ENCODE measurements around the gene TMEM208.
A peak's percentile ranks its signal among the peaks of the same experiment; 100 is the strongest.

The TMEM208 gene

DNA sequence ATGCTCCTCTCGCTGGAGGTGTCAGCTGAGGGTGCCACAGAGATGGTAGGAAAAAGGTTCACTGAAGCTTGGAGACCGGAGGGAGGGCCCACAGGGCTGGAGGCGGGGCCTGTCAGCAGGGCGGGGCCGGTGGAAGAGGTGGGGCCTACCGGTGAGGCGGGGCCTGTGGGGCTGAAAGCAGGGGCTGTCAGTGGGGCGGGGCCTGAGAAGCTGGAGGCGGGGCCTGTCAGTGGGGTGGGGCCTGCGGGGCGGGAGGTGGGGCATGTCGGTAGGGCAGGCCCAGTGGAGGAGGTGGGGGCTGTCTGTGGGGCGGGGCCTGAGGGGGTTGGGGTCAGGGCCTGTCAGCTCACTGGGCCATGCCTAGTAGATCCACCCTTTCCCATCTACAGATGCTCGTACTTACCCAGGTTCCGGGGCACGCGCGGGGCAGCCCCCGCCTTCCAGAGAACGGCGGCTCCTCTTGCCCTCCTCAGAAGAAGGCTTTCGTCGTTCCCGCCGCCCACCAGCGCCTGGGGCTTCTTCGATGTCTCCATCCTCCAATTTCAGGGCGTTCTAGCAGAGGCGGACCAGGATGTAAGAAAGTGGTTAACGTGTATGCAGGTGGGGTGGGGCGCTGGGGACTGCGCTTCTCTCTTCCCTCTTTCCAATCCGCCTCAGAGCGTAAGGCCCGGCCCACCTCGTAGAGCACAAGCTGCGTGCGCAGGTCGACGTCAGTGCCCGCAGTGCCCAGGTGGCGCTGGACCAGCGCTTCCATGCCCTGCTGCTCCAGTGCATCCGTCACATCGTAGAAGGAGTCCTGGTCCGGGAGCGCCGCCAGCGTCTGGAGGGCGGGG lies 9.8 kb downstream of the TMEM208 start:
- DNase-seq (ENCODE audit: low read depth in 2 of 2), result peak in 1 of 2 donors; percentile 34

DNA sequence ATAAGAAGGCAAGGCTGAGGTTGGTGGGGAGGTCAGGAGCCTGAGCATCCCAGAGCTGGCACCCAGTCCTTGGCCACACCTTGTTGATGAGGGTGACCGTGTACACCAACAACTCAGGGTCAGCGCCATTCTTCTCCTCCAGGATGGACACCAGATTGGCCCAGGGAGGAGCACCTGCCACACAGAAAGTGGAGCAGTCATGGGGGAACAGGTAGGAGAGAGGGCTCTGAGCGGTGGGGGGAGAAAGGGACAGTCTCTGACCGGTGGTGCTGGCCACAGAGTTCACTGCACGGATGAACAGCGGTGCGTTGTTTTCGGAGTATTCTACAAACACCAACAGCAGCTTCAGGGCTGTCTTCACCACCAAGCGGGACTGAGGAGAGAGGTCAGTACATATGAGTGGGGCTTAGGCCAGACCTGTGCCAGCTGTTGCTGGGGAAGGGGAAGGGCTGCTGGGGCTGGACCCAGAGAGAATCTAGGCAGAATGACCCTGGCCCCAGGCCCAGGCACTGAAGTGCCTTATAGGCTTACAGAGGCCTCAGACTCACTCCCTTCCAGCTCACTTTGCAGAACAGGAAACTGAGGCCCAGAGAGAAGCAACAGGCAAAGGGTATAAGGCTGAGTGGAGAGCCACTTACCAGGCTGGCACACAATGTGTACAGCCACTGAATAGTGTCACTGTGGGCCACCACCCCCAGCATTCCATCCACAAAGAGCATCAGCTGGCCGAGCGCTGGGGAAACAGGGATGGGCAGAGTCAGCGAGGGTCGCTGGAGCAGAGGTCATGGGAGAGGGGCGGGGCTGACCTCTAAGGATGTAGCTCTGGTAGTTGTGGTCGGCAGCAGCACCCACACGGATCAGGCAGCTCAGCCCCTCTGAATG lies 10.7 kb downstream of the TMEM208 start:
- no peak for DNase-seq (ENCODE audit: low read depth in 2 of 2)

DNA sequence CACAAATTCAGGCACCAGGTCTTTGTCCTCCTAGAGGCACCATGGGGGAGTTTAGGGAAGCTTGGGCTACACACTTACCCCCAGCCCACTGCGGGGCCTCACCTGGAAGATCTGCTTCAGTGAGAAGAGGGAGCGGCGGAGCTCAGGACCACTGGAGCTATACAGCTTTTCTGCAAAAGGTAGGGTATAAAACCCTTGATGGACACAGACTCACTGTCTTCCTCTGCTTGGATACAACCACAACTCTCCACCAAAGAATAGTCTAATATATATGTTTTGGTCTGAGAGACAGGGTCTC lies 11.3 kb downstream of the TMEM208 start:
- no peak for DNase-seq (ENCODE audit: low read depth in 2 of 2)

DNA sequence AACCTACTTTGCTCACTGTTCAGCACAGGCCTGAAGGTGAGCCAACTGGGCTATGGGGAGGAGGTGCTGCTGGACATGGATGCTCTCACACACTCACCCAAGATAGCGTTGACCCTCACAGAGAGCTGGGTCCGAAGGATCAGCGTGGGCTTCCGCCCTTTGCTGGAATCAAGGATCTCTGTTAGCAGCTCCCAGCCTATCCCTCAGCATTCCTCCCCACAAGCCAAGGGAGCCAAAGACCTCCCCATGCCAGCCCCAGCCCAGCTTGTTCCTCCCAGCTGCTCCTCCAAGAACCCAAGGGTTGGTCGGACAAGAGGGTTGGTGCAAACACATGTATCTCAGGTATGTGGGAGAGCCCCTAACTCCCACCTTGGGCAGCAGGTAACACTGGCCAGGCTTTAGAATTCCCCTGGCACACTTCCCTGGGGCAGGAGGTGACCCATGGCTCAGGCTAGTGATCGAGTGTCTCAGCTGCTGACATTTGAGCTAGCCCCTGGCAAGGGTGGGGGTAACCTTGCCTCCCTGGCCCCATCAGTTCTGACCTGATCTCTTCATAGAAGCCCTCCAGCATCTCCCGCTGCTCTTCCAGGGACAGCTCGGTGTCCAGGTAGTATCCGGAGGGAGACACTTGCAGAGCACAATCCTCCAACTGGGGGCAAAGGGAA lies 12.0 kb downstream of the TMEM208 start:
- DNase-seq (ENCODE audit: low read depth in 2 of 2), result no peak

DNA sequence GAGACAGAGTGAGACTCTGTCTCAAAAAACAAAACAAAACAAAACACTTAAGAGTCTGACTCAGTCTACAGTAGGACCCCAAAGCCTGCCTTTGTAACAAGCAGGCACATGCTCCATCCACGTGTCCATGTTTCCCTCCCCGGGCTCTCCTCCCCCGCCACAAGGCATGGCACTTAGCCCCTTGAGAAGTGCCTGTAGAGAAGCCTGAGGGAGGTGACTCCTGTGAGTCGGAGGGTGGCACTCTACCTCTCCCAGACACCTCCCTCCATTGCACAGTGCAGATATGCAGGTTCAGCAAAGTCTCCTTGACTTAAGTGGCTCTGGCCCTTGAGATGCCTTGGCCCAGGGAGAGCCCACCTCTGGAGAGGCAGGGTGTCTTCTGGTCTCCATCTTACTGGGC lies 13.6 kb downstream of the TMEM208 start:
- no peak for DNase-seq (ENCODE audit: low read depth in 2 of 2)

DNA sequence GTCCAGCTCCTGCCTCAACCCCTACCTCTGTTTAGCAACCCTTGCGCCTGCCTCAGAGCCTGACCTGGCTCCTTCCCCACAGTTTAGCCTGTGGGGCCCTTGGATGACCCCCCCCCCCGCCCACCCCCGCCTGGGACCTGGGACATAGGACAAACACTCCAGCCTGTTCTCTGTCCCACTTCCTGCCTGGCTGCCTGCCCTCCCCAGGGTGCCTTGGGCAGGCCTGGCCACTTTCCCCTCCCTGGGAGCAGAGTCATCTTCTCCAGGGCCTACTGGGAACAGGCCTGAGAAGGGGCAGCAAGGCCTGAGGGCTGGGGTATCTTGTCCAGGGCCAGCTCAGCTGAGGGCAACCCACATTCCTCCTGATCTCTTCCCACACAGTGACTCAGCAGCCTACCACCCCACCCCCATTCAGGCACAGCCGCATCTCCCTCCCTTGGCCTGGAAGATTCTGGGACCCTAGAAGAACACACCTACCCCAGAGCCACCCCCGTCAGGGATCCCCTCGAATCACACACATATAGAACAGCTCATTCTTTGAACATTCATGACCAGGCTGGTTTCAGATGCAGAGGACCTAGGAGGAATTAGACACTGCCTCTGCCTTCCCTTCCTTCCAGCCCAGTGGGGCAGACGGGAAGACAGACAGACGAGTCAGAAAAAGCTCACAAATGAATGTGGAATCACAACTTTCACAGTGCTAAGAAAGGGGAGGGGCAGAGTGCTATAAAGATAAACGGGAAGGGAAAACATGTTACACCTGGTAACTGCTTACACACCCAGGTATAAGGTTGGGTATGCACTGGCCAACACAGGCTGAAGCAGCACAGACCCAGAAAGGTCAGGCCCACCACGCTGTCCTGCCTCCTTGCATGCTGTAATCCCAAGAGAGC lies 14.3 kb downstream of the TMEM208 start:
- no peak for DNase-seq (ENCODE audit: low read depth in 2 of 2)

DNA sequence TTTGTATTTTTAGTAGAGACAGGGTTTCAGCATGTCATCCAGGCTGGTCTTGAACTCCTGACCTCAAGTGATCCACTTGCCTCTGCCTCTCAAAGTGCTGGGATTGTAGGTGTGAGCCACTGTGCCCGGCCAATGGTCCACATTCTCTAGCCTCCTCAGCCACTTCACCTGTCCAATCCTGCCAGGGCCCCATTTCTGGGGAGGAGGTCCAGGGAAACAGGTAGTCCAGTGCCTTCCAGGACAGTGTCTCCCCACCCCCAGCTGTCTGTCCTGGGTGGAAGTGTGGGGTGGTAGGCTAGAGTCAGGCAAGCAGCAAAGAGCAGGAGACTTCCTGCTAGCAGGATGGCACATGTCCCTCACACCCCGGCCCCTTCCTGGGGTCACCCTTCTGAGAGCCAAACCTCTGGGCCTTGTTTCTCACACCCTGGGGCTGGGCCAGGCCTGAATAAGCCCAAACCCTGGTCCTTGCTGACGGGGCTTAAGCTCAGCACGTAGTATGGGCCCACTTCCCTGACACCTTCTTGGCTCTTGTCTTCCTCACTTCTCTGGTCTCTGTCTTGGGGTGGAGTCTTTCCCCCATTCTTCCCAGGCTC lies 15.3 kb downstream of the TMEM208 start:
- no peak for DNase-seq (ENCODE audit: low read depth in 2 of 2)

DNA sequence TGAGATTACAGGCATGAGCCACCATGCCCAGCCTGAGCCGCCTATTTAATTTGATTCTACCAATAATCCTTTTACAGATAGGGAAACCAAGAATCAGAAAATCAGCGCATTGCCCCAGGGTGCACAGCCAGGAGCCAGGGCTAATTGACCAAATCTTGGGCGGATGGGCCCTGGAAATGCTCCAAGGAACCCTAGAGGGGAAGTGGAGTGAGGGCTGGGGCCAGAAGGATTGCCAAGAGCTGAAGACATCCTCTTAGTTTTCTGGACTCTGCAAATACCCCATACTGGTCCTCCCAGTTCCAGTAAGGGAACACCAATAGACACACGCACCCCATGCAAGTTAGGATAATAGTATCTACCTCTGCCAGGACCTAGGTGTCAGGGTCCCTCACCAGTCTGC lies 16.6 kb downstream of the TMEM208 start:
- DNase-seq (ENCODE audit: low read depth in 2 of 2), result no peak

DNA sequence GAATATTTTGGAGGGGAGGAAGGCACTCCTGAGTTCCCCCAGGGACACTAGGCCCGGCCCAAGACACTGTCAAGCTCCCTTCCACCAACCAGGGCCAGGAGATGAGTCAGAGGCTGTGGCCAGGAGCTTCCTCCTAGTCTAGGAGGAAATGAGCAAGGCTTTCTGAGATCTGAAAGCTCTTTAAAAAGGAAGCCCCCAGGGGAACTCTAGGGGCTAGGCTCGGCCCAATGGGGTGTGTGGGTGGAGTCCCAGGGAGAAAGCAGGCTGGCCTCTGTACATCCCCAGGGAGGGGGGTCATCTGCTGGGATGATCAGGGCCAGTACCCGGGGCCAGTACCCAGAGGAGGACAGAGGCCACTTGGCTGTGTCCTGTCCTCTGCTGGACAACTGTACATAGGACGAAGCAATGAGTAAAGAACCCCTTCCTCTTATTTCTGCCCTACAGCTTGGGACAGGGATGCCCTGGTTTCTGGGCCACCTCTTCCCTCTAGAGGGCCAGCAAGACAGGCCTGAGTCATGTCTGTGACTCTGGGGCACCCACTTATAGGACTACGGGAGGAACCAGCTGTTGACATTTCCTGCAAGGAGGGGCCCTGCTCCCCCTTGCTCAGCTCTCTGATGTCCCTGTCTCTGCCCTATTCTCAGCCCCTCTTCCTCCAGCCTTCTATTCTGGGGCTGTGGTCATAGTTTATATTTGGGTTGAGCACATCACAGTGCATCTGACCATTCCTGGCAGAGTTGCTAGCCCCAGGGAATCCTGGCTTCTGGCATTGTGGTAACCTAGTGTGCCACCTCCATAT lies 17.7 kb downstream of the TMEM208 start:
- DNase-seq (ENCODE audit: low read depth in 2 of 2), result peak; percentile 55 to 66

DNA sequence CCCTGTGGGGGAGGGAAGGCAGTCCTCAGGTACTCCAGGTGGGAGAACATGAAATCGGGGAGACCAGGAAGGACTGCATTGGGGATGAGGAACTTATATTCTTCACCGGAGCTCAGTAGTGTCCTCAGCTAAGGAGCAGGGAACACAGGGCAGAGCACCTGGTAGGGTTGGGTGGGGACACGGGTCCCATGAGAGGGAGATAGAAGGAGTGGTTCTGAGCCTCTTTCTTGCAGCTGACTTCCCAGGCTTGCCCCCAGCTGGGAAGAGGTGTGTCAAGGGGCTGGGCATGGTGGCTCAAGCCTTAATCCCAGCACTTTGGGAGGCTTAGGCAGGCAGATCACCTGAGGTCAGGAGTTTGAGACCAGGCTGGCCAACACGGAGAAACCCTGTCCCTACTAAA lies 18.3 kb downstream of the TMEM208 start:
- no peak for DNase-seq (ENCODE audit: low read depth in 2 of 2)

DNA sequence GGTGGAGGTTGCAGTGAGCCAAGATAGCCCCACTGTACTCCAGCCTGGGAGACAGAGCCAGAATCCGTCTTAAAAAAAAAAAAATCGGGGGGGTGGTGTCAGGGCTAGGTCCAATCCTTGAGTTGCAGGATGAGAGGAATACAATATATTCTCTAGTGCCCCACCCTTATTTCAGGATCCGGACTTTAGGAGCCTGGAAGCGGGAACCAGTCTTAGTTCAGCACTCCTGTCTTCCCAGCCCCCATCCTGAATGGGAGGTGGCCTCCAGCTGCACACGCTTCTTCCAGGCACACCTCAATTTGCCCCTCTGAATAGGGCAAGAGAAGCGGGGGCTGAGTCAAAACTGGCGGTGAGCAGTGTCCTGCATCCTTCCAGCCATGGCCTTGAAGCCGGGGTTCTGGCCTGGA lies 18.7 kb downstream of the TMEM208 start:
- DNase-seq (ENCODE audit: low read depth in 2 of 2), result no peak

DNA sequence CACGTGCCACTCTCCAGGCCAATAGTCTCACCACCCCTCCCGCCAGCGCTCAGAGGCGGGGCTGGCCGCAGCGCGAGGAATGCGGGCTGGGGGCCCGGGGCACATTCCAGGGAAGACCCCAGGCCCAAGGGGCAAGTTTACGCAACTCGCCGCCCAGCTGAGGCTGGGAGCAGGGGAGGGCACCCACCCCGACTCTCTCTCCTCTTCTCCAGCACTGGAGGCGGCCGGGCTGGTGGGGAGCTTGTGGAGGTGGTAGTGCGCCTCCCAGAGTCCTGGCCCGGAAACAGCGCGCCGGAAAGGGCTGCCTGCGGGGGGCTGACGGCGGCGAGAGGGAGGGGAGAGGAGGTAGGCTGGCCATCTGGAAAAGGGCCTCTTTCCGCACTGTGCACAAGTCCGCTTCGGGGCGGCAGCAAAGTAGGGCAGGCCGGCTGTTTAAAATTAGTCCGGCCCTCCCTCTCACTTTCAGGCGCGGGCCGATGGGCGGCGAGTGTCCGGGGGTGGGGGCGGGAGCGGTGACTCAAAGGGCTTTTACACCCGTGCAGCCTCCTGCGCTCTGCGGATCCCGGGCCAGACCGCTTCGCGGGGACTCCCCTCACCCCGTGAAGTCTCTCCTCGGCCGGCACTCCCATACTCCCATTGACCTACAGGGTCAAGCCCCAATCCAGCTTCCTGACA lies 19.3 kb downstream of the TMEM208 start:
- peak in 1 of 2 donors; percentile 25 for DNase-seq (ENCODE audit: low read depth in 2 of 2)

DNA sequence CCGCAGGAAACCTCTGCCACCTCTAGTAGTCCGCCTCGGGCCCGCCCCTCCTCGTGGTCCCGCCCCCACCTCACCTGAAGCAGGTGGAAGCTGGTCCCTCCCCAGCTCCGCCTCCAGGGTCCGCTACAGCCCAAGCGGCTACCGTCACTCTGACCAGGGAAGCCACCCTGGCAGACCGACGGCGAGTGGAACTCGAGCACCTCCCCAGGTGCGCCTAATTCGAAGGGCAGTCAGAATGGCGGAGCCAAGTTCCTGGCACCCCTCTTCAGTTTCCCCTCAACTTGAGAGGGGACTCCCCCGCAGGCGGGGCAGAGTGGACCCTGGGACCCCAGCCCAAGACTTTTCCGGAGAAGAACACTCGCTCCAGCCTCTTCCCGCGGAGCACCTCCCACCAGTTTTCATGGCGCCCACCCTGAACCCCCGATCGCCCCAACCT lies 19.8 kb downstream of the TMEM208 start:
- no peak for DNase-seq (ENCODE audit: low read depth in 2 of 2)

DNA sequence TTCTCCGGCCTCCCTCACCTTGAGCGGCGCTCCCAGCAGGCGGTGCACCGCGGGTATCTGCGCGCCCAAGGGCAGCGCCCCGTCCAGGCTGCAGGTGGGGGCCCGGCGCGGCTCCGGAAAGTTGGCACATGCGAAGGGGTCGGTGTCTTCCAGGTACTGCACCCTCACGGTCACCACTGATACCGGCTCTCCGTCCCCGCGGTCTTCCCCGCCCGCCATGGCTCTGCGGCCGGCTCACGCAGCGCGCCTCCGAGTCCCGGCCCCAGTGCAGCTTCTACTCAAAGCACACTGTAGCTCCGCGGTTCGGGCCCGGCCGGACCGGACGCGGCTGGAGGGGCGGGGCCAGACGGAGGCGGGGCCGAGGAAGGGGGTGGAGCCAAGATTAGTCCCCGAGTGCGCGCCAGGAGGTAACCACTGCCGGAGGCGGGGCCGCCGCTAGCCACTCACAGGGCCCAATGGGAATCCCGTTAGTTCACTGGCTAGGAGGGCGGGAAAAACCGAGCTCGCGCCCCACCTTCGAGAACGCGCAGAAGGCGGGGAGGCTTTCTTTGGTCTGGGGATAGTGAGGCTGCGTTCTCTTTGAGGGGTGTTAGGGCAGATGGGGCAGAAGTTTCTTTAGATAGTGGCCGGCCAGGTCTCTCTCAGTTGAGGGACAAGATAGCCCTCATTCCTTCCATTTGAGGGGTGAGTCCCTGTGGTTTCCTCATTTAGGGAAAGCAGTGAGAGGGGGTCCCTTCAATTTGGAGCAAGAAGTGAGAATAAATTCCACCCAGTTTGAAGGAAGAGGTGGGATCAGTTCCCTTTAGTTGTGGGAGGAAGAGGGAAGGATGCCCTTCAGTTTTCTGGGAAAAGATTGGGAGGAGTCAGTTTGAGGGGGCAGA lies 20.5 kb downstream of the TMEM208 start, which contains the start of gene FHOD1:
TSS of gene FHOD1 (minus strand) at position 290 of the 881 bp plus-strand sequence. CDS start at position 219, 71 bp downstream.
- DNase-seq (ENCODE audit: low read depth in 2 of 2), result peak; percentile 90 to 93

DNA sequence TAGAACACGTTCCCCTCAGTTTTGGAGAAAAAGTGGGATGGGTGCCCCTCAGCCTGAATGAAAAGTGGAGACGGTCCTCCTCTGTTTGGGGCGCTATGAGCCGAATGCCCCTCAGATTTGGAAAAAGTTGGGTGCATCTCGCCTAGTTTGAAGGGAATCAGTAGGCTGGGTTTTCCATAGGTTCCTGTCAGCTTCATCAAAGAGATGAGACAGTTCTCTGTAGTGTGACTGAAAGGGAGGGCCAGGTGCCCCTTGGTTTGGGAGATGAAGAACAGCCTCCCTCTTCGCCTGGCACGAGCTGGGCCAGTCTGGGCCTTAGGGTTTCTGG lies 21.1 kb downstream of the TMEM208 start:
- DNase-seq (ENCODE audit: low read depth in 2 of 2), result no peak

DNA sequence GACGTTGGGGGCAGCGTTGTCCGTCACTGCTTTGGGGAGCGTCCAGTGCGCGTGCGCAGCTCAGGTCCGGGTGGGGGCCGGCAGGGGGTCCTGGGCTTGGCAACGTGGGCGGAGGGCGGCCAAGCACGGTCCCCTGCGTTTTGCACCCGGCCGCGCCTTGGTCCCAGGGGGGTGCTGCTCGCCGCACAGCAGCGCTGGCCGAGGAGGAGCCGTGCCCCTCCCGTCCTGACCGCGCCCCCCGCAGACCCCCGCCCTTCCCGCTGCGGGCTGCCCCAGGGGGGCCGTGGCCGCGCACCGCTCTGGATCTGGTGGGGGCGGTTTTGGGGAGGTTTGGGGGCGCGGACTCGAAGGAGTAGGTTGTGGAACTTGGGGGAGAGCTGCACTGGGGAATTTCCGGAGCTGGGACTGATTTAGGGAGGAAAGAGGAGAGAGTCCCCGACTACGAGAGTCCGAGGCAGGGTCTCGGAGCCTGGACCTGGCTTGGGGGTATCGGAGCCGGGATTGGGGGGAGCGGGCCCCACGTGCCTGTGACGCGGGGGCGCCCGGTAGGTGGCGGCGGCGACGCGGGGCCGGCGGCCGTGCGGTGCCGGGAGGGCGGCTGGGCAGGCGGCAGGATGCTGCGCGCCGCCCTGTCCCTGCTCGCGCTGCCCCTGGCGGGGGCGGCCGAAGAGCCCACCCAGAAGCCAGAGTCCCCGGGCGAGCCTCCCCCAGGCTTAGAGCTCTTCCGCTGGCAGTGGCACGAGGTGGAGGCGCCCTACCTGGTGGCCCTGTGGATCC lies 21.7 kb downstream of the TMEM208 start, which contains the start of gene SLC9A5:
TSS of gene SLC9A5 (plus strand) at position 579 of the 777 bp plus-strand sequence. CDS start at position 615, 36 bp downstream.
- no peak for DNase-seq (ENCODE audit: low read depth in 2 of 2)

DNA sequence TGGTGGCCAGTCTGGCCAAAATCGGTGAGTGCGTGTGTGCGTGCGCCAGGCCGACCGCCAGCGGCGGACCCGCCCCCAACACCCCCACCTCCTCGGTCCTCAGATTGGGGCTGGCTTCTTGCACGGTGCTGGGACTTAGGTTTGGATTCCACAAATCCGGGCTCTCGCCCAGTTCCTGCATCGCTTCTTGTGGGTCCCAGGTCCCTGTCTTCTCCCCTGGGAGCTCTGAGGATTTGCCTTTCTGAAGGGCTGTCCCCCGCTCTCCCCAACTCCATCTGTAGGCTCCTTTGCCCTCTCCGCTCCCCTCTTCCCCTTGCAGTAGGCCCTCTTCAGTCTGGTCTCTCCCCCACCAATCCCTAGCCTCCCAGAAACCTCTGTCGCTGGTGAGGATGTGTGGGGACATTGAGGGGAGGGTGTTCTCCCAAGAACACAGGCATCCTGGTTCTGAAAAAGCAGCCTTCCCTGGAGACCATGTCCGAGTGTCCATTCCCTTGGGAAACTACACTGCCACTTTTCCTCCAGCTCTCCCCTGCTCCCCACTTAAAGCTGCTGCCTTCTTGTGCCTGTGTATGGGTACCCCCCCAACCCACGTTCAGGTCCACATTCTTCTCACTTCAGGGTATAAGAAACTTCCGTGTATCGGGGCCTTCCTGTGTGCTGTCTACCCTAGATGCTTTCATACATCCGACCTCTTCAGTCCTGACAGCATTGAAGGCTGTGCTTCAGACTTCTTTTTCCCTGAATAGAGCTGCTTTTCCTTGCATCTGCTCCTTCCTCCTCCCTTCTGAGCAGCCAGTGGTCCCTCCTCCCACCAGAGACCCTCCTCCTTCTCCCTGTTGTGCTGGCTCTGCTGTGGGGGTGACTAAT lies 22.5 kb downstream of the TMEM208 start:
- no peak for DNase-seq (ENCODE audit: low read depth in 2 of 2)

Data from stimulated activated CD8-positive, alpha-beta memory T cell treated with anti-CD3 and anti-CD28 coated beads, Interleukin-7, amount 100 ng/mL, for 1 hour (primary cell).